HepG2 (cell line): ENCODE data around the gene ZNF367. TPM values are rescaled to one million over a fixed set of nuclear protein-coding genes. Genes with fewer than 3 reads are reported as not detected.
A peak's percentile ranks its signal among the peaks of the same experiment; 100 is the strongest.

Experiments
- BRF2 ChIP-seq: sonication (generic); formaldehyde crosslinking; IDR thresholded peaks from 2 replicates; pipeline ENCODE4 v1.8.1; 2022; ENCODE audit warnings: mild to moderate bottlenecking, missing genetic modification reagents
- ELF1 ChIP-seq: sonication (generic); formaldehyde crosslinking; IDR thresholded peaks from 2 replicates; pipeline ENCODE4 v1.4.0; 2020; ENCODE audit warnings: missing genetic modification reagents
- ESRRA ChIP-seq: sonication (generic); formaldehyde crosslinking; IDR thresholded peaks from 2 replicates; pipeline ENCODE4 v1.5.1; 2020; ENCODE audit warnings: mild to moderate bottlenecking, low read depth, missing genetic modification reagents
- GATAD1 ChIP-seq: IDR thresholded peaks from 2 replicates; pipeline ENCODE4 v1.6.1; 2016; ENCODE audit warnings: missing genetic modification reagents, missing compliant biosample characterization
- HMG20B ChIP-seq: conservative IDR thresholded peaks from 2 replicates; pipeline ENCODE4 v1.6.1; 2016; ENCODE audit warnings: missing genetic modification reagents, missing compliant biosample characterization
- KDM6A ChIP-seq: IDR thresholded peaks from 2 replicates; pipeline ENCODE4 v1.6.1; 2016; ENCODE audit warnings: low read depth
- MATR3 ChIP-seq: sonication (generic); formaldehyde crosslinking; IDR thresholded peaks from 2 replicates; pipeline ENCODE4 v1.4.0; 2020; ENCODE audit warnings: missing genetic modification reagents
- MED8 ChIP-seq: sonication (generic); formaldehyde crosslinking; IDR thresholded peaks from 2 replicates; pipeline ENCODE4 v1.8.1; 2023; ENCODE audit warnings: mild to moderate bottlenecking, missing genetic modification reagents; ENCODE audit not compliant: insufficient replicate concordance
- NFE2L2 ChIP-seq: fragments of 150-350 bp; IDR thresholded peaks from 2 replicates; pipeline ENCODE4 v1.6.1; 2014; ENCODE audit warnings: low read length
- PPARG ChIP-seq: conservative IDR thresholded peaks from 2 replicates; pipeline ENCODE4 v1.6.1; 2016; ENCODE audit warnings: missing biosample characterization, missing genetic modification reagents
- REXO4 ChIP-seq: sonication (generic); formaldehyde crosslinking; IDR thresholded peaks from 2 replicates; pipeline ENCODE4 v1.8.0; 2022; ENCODE audit warnings: missing genetic modification reagents, mild to moderate bottlenecking, borderline replicate concordance
- SKIL ChIP-seq: sonication (generic); formaldehyde crosslinking; IDR thresholded peaks from 2 replicates; pipeline ENCODE4 v1.8.0; 2022; ENCODE audit warnings: missing genetic modification reagents, mild to moderate bottlenecking, moderate library complexity, borderline replicate concordance
- STAG1 ChIP-seq: sonication (generic); formaldehyde crosslinking; IDR thresholded peaks from 2 replicates; pipeline ENCODE4 v1.4.0; 2020; ENCODE audit warnings: missing genetic modification reagents
- TARDBP ChIP-seq: sonication (generic); formaldehyde crosslinking; IDR thresholded peaks from 2 replicates; pipeline ENCODE4 v1.8.0; 2022; ENCODE audit warnings: mild to moderate bottlenecking, missing genetic modification reagents
- TERF1 ChIP-seq: sonication (generic); formaldehyde crosslinking; IDR thresholded peaks from 2 replicates; pipeline ENCODE4 v1.8.0; 2022; ENCODE audit warnings: mild to moderate bottlenecking, missing genetic modification reagents, moderate library complexity
- U2AF1 ChIP-seq: fragments of 200-400 bp; formaldehyde crosslinking; optimal IDR thresholded peaks from 2 replicates; pipeline ENCODE3; 2017; ENCODE audit warnings: mild to moderate bottlenecking, low read depth, low read length
- ZFP36 ChIP-seq: fragments of 150-350 bp; IDR thresholded peaks from 2 replicates; pipeline ENCODE4 v1.6.1; 2018; ENCODE audit warnings: borderline replicate concordance, low read length, low read depth; ENCODE audit not compliant: partially characterized antibody
- ZNF136 ChIP-seq: sonication (generic); formaldehyde crosslinking; IDR thresholded peaks from 2 replicates; pipeline ENCODE4 v1.8.1; 2022; ENCODE audit warnings: low read depth, mild to moderate bottlenecking, moderate library complexity, missing genetic modification reagents
- ZNF251 ChIP-seq: sonication (generic); formaldehyde crosslinking; IDR thresholded peaks from 2 replicates; pipeline ENCODE4 v1.9.0; 2021; ENCODE audit warnings: mild to moderate bottlenecking, missing genetic modification reagents
- ZNF3 ChIP-seq: IDR thresholded peaks from 2 replicates; pipeline ENCODE4 v1.7.0; 2017; ENCODE audit warnings: inconsistent platforms
- ZNF619 ChIP-seq: sonication (generic); formaldehyde crosslinking; IDR thresholded peaks from 2 replicates; pipeline ENCODE4 v1.4.0; 2020; ENCODE audit warnings: mild to moderate bottlenecking, missing genetic modification reagents
- ZNF749 ChIP-seq: sonication (generic); formaldehyde crosslinking; IDR thresholded peaks from 2 replicates; pipeline ENCODE4 v1.8.0; 2022; ENCODE audit warnings: mild to moderate bottlenecking, missing genetic modification reagents, moderate library complexity, borderline replicate concordance
- polyA plus RNA-seq, 8 experiments: library from polyadenylated mRNA; depleted of rRNA in 3 of 8; stranded (reverse) in 7 of 8; unstranded in 1 of 8; fragments of >200 nt; fragmentation: Illumina TruSeq in 4 of 8; extraction: Trizol in 4 of 8; gene quantifications; 2 replicates each; pipeline versions ENCODE4 v1.2.1 to v1.2.3, GENCODE V29; 2011 to 2016; ENCODE audit warnings: low read depth in 4 of 8, missing spikeins in 1 of 8, mixed read lengths in 1 of 8; ENCODE audit not compliant: insufficient read depth in 1 of 8
- total RNA-seq, 5 experiments: library from RNA; depleted of rRNA; stranded (reverse); fragments of >200 nt; fragmentation: Illumina TruSeq; extraction: Trizol; gene quantifications; 2 replicates each; pipeline ENCODE4 v1.2.3, GENCODE V29; 2016; ENCODE audit warnings: low read depth in 1 of 5

Gene ZNF367
- total and polyA plus RNA-seq, 2 of the 13 experiments (the other 11 are each of a cell fraction or from before 2014, with no cell fraction given), result 2.9 to 7.7 TPM

GRCh38 chr9:96417051-96417586 lies 1.1 kb downstream of the ZNF367 start (continued):
- TF ChIP-seq TERF1 (CRISPR knock-in tag), result no peak
- peak; percentile 81 for TF ChIP-seq SKIL (CRISPR knock-in tag)
- TF ChIP-seq KDM6A (CRISPR knock-in tag), result no peak
- TF ChIP-seq HMG20B (CRISPR knock-in tag), result no peak
- no peak for TF ChIP-seq ZFP36
- TF ChIP-seq ELF1 (CRISPR knock-in tag), result no peak
- no peak; the same call in 1 of the 2 replicates for TF ChIP-seq ZNF251 (CRISPR knock-in tag)
- TF ChIP-seq BRF2 (CRISPR knock-in tag), result no peak
- no peak for TF ChIP-seq MATR3 (CRISPR knock-in tag)
- no peak for TF ChIP-seq NFE2L2
- TF ChIP-seq ZNF619 (CRISPR knock-in tag), result peak; percentile 90; the same call in 1 of the 2 replicates
- 0 out of 2 replicates have a peak, but pooled peaks have one; percentile 32 for TF ChIP-seq PPARG (CRISPR knock-in tag)
- no peak for TF ChIP-seq ZNF3 (CRISPR knock-in tag)
- peak; percentile 83 for TF ChIP-seq MED8 (CRISPR knock-in tag)
- TF ChIP-seq ZNF136, result peak; percentile 81; the same call in 1 of the 2 replicates
- peak; percentile 89 for TF ChIP-seq TARDBP (CRISPR knock-in tag)
- peak; percentile 81 for TF ChIP-seq ESRRA (CRISPR knock-in tag)
- no peak for TF ChIP-seq U2AF1
- TF ChIP-seq STAG1, result peak; percentile 41
- TF ChIP-seq GATAD1 (CRISPR knock-in tag), result peak; percentile 94
- TF ChIP-seq REXO4 (CRISPR knock-in tag), result no peak
- TF ChIP-seq ZNF749, result peak; percentile 57; the same call in 1 of the 2 replicates
